Fibroblast of skin of right quadriceps (primary cell): Measurements from ENCODE around the gene BACE1.
"Not testable (repeated sequence)": the region's sequence is repeated elsewhere in the genome, so short reads cannot be mapped to it uniquely, and the experiment has no call there.

ENCODE experiments used
- DNase-seq: peaks from one replicate; pipeline ENCODE4 v3.0.0-alpha.2; 2013

Gene BACE1

DNA sequence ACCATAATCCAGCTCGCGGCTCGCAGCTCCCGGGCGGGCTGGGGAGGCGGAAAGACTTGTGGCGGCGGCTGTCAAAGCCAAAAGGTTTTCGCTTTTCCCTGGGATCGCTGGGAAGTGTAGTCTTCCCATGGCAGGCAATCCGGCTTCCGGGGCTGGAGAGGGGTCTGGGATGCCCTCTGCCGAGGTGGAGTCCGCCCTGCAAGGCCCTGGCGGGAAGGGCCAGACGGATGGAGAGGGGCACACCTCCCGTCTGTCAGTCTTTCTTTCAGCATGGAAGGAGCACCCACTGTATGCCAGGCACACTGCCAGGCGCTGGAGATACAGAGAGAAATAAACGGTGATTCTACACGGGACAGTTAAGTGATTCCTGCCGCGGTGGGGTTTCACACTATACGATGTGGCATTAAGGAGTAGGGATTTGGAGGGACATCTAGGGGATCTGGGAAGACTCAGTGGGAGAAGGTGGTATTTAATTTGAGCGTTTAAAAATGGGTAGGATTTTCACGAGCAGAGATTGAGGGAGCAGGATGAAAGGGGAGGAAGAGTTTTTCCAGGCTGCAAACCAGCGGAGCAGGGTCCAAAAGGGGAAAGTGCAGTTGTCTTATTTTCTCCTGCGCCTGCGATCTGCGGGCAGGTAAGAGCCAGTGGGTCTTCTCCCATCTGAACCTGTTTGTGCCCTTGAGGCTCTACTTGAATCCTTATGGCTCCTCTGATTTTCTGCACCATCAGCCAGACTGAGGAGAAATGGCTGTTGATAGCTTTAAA lies at the start of gene BACE1:
TSS of gene BACE1 (minus strand) at position 60 of the 765 bp plus-strand sequence. CDS start 461 bp downstream, outside the sequence.
- peak; percentile 85 for DNase-seq

DNA sequence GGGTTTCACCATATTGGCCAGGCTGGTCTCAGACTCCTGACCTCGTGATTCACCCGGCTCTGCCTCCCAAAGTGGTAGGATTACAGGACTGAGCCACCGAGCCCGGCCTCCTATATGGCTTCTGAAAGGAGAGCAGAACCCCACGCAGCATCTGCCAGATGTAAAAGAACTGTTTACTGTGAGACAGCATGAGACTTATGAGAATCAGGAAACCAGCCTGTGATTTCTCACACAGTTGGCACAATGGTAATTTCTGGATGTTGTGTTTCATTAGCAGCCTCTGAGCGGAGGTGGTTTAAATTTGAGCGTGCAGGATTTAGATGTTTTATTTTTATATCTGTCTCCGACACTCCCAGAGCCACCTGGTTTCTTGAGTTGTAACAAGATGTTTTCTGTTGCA lies 45.4 kb upstream of the BACE1 start:
- DNase-seq = no peak

DNA sequence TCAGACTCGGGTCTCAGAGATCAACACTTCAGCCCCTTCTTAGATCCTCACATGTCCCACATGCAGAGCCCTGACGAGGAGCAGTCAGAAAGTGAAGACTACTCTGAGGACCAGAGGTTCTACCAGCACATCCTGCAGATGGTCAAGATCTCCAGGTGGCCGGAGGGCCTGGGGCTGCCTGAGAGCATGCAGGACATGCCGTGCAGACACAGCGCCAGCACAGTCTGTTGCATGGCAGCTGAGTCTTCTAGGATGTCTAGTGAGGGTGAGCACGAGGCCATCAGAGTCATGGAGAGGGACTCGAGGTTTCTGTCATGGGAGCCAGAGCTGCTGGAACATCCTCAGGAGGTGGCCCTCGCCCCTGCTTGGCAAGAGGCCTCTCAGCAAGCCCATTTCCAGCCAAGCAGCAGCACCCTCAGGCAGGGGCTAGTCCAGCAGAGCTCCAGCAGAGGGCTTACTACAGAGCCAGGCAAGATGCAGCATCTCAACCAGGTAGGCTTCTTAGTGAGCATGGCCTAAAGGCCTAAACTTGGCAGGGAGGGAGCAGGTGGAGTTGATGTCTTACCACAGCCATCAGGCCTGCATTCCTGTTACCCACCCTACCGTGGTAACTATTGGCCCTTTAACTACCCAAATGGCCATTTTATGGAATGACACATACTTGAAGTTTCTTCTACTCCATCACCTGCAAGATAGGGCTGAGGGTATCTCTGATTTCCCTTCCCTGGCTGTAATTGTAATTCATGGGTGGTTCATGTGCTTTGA lies 40.3 kb upstream of the BACE1 start:
- DNase-seq = no peak

DNA sequence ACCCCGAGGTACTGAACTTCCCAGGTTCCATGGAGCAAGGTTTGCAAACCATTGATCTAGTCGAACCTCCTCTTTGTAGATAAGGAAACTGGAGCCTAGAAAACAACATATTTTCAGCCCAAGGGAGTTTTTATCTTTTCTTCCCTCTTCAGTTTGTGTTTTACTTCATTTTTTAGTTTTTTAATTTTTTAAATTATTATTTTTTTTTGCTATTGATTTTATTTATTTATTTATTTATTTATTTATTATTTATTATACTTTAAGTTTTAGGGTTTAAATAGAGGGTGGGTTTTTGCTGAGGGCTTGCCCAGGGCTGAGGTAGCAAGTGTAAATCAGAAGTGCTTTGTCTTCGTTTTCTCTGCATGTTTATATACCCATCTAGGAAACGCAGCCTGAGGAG lies 38.5 kb upstream of the BACE1 start:
- no peak for DNase-seq

DNA sequence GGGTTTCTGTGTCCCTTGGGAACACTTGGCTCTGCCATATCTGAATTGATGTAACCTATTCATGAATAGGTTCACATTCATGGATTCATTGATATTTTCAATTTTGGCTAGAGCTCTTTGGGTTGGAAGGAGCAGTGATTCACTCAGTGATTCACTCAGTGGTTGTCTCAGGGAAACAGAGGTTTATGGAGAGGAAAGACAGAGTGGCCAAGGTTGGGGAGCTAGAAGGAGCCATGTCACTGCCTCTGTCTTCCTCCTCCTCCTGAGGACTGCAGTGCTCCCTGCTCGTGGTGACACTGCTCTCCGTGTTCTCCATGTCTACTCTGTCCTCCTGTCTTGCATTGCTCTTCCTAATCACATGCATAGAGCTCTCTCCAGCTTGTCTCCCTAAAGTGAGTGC lies 29.0 kb upstream of the BACE1 start:
- peak; percentile 17 for DNase-seq

DNA sequence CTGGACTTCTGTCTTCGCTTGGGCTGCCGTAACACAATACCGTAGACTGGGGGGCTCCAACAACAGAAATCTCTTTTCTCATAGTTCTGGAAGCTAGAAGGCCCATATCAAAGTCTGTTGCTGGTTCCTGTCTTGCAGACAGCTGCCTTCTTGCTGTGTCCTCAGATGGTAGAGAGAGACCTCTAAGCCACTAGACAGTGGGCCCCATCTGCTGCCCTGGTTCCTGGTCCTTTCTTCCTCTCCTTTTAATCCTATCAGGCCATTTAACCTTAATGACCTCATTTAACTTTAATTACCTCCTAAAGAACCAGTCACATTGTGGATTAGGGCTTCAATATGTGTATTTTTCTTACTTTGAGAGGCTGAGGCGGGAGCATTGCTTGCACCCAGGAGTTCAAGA lies 21.0 kb upstream of the BACE1 start:
- DNase-seq = no peak

DNA sequence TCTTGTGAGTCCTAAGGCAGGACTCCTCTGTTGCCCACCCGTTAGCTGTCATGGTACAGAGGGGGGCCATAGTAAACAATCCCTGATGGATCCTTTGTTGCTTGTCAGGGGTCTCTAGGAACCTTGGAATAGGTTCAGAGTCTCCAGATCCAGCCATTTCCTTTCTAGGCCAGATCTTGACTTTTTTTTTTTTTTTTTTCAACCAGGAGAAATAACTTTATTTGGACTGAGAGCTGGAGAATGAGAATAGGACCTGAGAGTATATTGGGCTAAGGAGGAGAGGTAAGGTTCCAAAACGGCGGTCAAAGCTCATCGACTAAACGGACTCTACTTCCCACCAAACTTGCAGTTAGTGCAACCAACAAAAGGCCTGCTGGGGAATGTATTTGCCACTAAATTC lies 19.3 kb upstream of the BACE1 start:
- DNase-seq = no peak

DNA sequence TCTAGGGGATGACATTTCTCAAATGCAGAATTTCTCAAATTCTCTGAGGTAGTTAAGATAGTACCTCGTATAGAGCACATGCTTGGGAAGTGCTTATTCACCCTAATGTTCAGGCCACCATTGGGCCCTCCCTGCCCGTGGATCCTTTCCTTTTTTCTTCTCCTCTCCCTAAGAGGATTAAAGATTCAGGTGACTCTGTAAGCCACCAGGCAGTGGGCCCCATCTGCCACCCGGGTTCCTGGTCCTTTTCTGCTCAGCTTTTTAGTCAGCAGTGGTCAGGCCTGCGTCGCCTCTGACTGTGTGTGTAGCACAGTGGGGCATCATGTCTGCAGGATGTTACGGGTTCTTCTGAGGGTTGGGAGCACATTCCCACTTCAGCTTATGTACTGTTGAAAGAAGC lies 18.8 kb upstream of the BACE1 start:
- no peak for DNase-seq

DNA sequence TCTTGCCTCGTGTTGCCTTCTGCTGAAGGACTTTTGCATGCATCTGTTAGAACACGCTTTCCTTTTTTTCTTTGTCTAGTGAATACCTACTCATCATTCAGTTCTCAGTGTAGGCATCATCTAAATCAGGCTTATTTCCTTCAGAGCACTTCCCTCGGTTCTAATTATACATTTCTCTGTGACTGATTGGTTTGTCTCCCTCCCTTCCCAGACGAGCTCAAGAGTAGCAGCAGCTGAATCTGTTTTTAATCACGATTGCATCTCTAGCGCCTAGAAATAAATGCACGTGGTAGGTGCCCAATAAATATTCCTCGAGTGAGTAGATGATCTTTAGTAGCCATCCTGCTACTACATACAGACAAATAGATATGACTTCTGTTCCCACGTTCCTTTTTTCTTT lies 17.9 kb upstream of the BACE1 start:
- peak; percentile 27 for DNase-seq

DNA sequence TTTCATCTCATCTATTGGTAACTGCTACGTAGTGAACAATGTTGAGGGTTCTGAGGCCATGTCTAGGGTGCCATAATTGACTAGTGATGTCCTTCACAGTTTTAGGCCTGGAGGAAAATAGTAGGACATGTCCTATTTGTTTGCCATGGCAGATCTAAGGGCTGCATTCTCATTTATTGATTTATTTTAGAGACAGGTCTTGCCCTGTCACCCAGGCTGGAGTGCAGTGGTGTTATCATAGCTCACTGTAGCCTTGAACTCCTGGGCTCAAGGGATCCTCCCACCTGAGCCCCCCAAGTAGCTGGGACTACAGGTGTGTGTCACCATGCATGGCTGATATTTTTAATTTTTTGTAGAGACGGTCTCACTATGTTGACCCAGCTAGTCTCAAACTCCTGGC lies 16.8 kb upstream of the BACE1 start:
- no peak for DNase-seq

DNA sequence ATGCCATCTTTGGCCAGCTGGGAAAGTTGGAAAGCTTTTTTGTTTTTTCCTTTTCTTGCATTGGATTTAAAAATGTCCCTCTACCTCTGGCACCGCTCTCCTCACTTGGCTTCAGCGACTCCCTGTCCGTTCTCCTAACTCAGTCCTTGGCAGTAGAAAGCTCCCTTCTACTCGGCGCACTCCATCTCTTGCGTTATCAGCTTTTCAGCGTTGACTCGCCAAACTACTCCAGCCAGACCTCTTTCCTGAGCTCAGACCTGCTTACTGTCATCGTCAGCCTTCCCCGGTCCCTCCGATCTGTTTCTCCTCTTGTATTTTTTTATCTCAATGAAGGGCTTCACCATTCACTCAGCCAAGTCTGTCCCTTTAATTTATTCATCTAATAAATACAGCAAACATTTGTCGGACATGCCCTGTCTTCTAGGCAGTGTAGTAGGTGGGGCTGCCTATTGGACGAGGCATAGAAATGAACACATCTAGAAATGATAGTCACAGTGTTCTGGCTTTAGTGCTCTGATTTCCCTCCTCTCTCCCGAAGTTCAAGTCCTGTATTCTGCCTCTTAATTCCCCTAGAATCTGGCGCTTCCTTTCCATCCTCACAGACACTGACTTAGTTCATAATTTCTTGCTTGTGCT lies 12.4 kb upstream of the BACE1 start:
- peak; percentile 32 for DNase-seq

DNA sequence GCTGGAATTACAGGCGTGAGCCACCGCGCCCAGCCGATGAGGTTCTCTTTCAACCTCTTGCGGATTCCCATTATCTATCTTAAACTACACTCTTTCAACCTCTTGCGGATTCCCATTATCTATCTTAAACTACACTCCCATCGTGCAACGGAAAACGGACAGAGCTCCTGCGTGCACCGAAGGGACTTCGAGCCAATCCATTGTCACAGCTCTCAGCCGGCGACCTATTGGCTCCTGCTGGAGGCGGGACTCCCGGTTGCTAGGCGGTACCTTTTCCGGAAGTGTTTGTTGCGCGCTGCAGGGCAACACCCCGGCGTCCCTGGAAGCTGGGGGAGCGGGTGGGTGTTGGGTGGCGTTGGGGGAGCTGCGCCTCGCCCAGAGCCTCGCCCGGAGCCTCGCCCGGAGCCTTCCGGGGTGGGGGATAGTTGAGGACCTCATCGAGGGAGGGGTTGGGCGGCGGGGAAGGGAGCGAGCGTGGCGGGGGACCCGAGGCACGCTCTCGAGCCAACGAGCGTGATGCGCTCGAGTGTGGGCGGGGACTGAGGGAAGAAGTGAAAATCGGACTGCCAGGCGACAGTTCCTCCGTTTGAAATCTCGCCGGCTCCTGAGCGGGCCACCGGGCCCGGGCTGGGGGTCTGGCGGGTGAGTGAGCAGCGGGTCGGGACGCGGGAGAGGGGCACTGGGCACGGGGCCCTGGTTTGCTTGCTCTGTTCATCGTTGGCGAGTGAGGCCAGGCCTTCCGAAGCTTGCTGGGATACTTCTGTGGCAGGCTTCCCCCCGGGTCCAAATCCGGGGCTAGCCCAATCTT lies 11.7 kb upstream of the BACE1 start, which contains the start of gene CEP164:
TSS of gene CEP164 (plus strand) at position 288 of the 808 bp plus-strand sequence. CDS start 10,733 bp downstream, outside the sequence.
- DNase-seq = peak; percentile 97

DNA sequence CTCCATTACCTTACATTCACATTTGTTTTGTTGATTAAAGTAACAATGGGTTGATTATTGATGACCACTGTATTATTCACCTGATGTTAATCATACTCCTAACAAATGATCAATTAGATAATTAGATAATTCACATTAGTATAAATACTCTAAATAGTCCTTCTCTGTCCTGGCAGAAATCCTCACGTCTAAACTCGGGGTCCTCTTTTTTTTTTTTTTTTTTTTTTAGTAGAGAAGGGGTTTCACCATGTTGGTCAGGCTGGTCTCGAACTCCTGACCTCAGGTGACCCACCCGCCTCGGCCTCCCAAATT lies 11.2 kb upstream of the BACE1 start:
- not testable (repeated sequence) for DNase-seq

DNA sequence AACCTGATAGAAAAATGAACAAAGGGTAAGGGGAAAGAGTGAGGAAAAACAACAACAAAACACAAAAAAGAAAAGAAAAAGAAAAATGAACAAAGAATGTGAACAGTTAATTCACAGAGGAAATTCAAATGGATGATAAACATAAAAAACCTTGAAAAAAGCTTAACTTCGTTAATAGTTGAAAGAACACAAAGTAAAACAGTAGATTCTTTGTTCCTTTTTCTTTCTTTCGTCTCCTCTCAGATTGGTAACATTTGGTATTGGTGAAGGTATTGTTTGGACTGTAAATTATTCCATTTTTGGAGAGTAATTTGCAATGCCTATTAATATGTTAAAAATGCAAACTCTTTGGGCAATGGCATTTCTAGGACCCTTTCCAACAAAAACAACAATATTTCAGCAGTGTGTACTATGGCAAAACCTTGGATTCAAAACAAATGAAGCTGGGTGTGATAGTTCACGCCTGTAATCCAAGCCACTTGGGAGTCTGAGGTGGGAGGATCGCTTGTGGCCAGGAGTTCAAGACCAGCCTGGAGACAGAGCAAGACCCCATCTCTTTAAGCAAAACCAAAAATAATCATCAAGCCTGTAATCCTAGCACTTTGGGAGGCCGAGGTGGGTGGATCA lies 3.3 kb upstream of the BACE1 start:
- peak; percentile 75 for DNase-seq

DNA sequence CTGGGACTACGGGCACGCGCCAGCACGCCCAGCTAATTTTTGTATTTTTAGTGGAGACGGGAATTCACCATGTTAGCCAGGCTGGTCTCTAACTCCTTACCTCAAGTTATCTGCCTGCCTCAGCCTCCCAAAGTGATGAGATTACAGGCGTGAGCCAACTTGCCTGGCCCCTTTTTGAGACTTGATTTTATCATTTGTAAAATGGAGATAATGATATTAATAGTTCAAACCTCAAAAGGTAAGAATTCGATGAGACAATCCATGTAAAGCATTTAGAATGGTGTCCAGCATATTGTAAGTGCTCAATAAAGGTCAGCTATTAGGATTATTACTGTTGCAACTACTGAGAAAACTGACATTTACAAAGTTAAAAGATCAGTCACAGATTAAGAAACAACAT lies 2.7 kb upstream of the BACE1 start:
- no peak for DNase-seq

DNA sequence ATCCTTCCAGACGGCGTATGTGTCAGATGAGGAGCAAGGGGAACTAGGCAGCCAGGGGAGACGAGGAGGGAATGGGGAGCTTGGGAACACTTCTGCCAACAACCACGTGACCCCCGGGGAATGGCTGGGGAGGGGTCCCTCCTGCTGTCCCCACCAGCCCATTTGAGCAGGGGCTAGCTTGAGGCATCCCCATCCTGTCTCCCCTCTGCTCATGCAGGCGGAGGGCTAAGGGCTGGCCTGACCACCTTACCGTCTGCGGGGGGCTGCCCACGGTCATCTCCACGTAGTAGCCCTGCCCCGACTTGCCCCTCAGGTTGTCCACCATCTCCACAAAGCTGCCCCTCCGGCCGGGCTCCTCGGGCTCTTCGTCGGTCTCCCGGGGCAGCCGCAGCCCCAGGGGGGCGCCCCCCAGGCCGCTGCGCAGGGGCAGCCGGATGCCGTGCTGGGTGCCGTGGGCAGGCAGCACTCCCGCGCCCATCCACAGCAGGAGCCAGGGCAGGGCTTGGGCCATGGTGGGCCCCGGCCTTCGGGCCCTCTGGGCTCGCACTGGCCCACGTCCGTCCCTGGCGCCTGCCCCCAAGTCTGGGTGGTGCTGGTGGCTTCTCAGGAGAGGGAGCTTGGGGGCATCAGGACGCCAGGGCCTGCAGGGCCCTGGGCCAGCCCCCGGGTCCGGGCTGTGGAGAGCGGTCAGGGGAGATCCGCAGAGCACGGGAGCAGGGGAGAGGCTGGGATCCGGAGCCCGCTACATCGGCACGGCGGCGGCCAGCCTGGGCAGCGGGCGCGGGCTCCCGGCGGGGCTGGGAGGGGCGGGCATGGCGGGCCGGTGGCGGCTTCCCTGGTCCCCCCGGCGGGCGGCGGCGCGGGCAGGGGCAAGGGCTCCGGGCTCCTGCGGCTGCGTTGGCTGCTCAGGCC lies 515 bp downstream of the BACE1 start:
- DNase-seq = no peak

DNA sequence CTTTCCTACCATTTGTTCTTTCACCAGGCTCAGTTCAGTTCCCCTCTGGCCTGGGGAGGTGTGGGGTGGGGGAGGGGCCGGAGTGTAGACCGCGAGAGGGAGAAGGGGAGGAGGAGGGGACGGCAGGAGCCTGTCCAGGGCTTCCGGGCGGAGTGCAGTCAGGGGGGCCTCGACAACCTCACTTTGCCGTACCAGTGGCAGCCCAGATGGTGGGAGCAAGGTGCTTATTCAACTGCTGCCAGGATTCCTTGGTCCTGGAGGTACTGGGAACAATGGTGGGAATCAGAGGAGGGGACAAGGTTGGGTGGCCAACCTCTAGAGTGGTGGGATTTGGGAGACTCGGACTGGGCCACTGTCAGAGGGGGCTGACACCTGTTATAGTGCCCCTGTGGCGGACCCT lies 1.2 kb downstream of the BACE1 start:
- DNase-seq = no peak

DNA sequence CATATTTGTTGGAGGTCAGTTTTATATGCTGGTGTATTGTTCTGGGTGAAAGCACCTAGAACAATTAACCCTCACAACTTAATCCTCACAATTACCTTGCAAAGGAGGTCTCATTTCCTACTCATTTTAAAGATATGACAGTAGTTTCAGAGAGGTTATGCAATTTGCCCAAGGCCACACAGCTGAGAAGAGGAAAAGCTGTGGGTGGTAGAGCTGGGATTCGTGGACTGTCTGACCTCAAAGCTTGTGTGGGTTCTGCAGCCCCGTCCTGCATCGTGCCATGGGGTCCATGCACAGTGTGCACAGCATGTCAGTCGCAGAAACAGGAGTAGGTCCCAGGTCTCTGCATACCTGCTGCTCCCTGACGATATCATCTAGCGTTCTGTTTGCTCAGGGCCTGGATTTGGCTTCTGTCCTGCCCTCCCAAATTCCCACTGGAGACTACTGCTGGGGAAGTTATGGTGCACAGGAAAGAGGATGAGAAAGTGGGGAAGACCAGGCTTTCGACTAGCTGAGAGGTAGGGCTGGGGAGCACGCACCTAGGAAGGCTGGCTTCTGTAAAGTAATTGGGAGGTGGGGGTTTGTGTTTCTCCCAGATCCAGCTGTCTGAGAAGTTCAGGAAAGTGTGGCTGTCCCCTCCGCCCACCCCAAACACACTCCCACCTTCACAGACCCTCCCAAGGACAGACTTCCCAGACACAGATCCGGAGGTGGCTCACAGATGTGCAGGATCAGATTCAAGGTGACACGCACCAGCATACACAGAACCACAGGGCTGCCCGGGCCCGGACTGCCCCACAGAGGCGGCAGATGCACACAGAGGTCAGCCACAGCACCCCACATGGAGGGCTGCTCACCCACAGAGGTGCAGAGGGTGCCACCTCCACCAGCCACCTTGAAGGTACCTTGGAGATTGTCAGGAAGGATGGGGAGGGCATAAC lies 2.0 kb downstream of the BACE1 start:
- DNase-seq = no peak

DNA sequence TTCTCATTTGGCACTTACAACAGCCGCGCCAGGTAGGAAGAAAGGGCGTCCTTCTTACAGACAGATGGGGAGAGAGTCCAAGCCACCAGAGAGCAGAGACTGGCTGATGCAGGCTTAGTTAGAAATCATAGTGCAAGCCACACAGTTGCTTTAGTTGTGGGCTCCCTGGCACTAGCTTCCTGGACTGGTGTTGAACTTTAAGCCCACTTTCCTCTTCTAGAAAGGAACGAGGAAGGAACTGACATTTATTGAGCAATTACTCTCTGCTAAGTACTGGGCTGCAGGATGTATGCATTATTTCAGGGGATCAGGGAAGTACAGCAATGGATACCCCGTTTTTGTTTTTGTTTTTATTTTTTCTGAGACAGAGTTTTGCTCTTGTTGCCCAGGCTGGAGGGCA lies 3.0 kb downstream of the BACE1 start:
- DNase-seq = no peak

DNA sequence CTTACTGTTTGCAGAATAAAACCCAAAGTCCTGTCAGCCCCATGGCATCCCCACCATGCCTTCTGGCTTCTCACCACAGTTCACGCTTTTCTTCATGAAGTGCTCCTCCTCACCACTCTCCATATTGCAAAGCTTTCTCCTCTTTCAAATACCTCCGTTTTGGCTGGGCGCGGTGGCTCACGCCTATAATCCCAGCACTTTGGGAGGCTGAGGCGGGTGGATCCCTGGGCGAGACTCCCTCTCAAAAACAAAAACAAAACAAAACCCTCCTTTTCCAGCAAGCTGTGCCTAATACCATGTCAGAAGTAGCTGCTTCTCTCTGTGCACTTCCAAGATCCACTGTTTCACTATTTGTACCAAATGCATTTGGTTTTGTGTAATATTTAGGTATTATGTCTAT lies 6.7 kb downstream of the BACE1 start:
- no peak for DNase-seq
